ENCODE results near the gene VAMP1. TPM values are rescaled to one million over a fixed set of nuclear protein-coding genes. Genes with fewer than 3 reads are reported as not detected.

VAMP1 gene
- total RNA-seq, 2 donors from 2014 or later: 5.6 to 17.8 TPM

- H3K27me3 Mint-ChIP-seq (ENCODE audit: insufficient read depth): no peaks in the 10 kb centered on the region
- H3K9me3 Mint-ChIP-seq: no peaks in the 10 kb centered on the region
- peak overlapping the region; percentile 19 for H3K27ac Mint-ChIP-seq
- Histone ChIP-seq H3K4me1 (ENCODE audit: control insufficient read depth, insufficient read depth, low read length) (no peaks in the 10 kb centered on the region), H3K27me3 (ENCODE audit: control insufficient read depth, insufficient read depth, low read length, poor library complexity, severe bottlenecking) (no peaks in the 10 kb centered on the region), H3K9me3 (ENCODE audit: control insufficient read depth, low read length) (no peaks in the 10 kb centered on the region), H3K4me3 (ENCODE audit: low read length) (no peak overlapping the region), H3K36me3 (ENCODE audit: control insufficient read depth, insufficient read depth, low read length) (peaks cover 28% of the 10 kb centered on the region), H3K27ac (ENCODE audit: low read depth, low read length) (no peak overlapping the region), H3K9ac (ENCODE audit: extremely low read depth, low read length, poor library complexity, severe bottlenecking) (no peak overlapping the region)
- DNase-seq: no peak
- peaks cover 75% of the 10 kb centered on the region for H3K36me3 Mint-ChIP-seq (ENCODE audit: low read depth)
- 91 to 100% methylated on average over 6 to 7 of the region's 7 CpGs for WGBS, 2 experiments (ENCODE audit: insufficient coverage in 1 of 2, insufficient read length in 1 of 2)
- TF ChIP-seq CTCF (conservative IDR thresholded peaks at IDR 0.05): no peak
- H3K4me1 Mint-ChIP-seq: no peaks in the 10 kb centered on the region
- no peak overlapping the region for H3K4me3 Mint-ChIP-seq
These were observed 7.3 kb downstream of the VAMP1 start for GRCh38 chr12:6463216-6463615.

GRCh38 chr12:6462234-6462995 lies 8.1 kb downstream of the VAMP1 start:
- Mint-ChIP-seq H3K4me1 (no peaks in the 10 kb centered on the region), H3K27ac (no peak overlapping the region), H3K9me3 (no peaks in the 10 kb centered on the region), H3K4me3 (no peak overlapping the region), H3K27me3 (ENCODE audit: insufficient read depth) (no peaks in the 10 kb centered on the region), H3K36me3 (ENCODE audit: low read depth) (peaks cover 70% of the 10 kb centered on the region)
- Histone ChIP-seq H3K27me3 (ENCODE audit: control insufficient read depth, insufficient read depth, low read length, poor library complexity, severe bottlenecking) (no peaks in the 10 kb centered on the region), H3K9me3 (ENCODE audit: control insufficient read depth, low read length) (no peaks in the 10 kb centered on the region), H3K36me3 (ENCODE audit: control insufficient read depth, insufficient read depth, low read length) (peaks cover 28% of the 10 kb centered on the region), H3K4me3 (ENCODE audit: low read length) (no peak overlapping the region), H3K27ac (ENCODE audit: low read depth, low read length) (no peak overlapping the region), H3K9ac (ENCODE audit: extremely low read depth, low read length, poor library complexity, severe bottlenecking) (no peak overlapping the region), H3K4me1 (ENCODE audit: control insufficient read depth, insufficient read depth, low read length) (no peaks in the 10 kb centered on the region)
- no peak for TF ChIP-seq CTCF (conservative IDR thresholded peaks at IDR 0.05)
- 94 to 97% methylated on average over 13 to 14 of the region's 14 CpGs for WGBS, 2 experiments (ENCODE audit: insufficient coverage in 1 of 2, insufficient read length in 1 of 2)
- DNase-seq: no peak

GRCh38 chr12:6461401-6462233 lies 8.9 kb downstream of the VAMP1 start:
- Mint-ChIP-seq H3K27me3 (ENCODE audit: insufficient read depth) (no peaks in the 10 kb centered on the region), H3K4me1 (no peaks in the 10 kb centered on the region), H3K27ac (no peak overlapping the region), H3K36me3 (ENCODE audit: low read depth) (peaks cover 62% of the 10 kb centered on the region), H3K4me3 (no peak overlapping the region), H3K9me3 (no peaks in the 10 kb centered on the region)
- no peaks in the 10 kb centered on the region for H3K4me1 ChIP-seq (ENCODE audit: control insufficient read depth, insufficient read depth, low read length)
- WGBS, 2 experiments (ENCODE audit: insufficient coverage in 1 of 2, insufficient read length in 1 of 2): 90 to 97% methylated on average over 5 to 15 of the region's 15 CpGs
- no peaks in the 10 kb centered on the region for H3K27me3 ChIP-seq (ENCODE audit: control insufficient read depth, insufficient read depth, low read length, poor library complexity, severe bottlenecking)
- DNase-seq: no peak
- TF ChIP-seq CTCF (conservative IDR thresholded peaks at IDR 0.05): no peak
- peaks cover 28% of the 10 kb centered on the region for H3K36me3 ChIP-seq (ENCODE audit: control insufficient read depth, insufficient read depth, low read length)
- no peak overlapping the region for H3K27ac ChIP-seq (ENCODE audit: low read depth, low read length)
- no peak overlapping the region for H3K4me3 ChIP-seq (ENCODE audit: low read length)
- H3K9me3 ChIP-seq (ENCODE audit: control insufficient read depth, low read length): no peaks in the 10 kb centered on the region
- H3K9ac ChIP-seq (ENCODE audit: extremely low read depth, low read length, poor library complexity, severe bottlenecking): no peak overlapping the region

All from endodermal cell (in vitro differentiated cells).